Activated T-helper 1 cell treated with anti-CD3 and anti-CD28 coated beads, Interleukin-2, amount 50 U/mL, for 16 hours (primary cell): ENCODE data around the gene DPP3.
"Not testable (repeated sequence)": the region's sequence is repeated elsewhere in the genome, so short reads cannot be mapped to it uniquely, and the experiment has no call there.

ENCODE experiments used
- DNase-seq, 2 donors: peaks; one replicate each; pipeline ENCODE4 v3.0.0-alpha.2; 2020; ENCODE audit warnings: low read depth in 1 of 2, low spot score in 1 of 2

DPP3 gene

GRCh38 chr11:66464116-66464515, 16.1 kb upstream of the DPP3 start:
- DNase-seq, result not testable (repeated sequence)

DNA sequence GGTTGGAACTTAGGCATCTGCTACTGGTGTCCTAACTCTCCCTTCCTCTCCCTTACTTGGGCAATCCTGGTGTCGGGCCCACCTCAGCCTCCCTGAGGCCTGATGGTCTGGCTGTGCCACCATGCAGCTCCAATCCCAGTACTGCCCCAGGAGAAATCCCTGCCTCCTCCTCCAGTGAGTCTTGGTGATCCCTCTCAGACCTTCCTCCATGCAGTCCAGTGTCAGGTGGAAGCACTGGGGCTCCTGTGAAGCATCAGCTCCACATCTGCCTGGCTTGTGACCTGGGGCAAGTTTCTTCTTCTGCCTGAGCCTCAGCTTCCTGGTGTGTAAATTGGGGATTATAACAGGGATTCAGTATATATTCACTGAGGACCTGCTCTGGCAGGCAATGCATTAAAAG, 15.3 kb upstream of the DPP3 start:
- DNase-seq, result no peak

- DNase-seq, result no peak
Observed at GRCh38 chr11:66465373-66466224, 14.6 kb upstream of the DPP3 start.

DNA sequence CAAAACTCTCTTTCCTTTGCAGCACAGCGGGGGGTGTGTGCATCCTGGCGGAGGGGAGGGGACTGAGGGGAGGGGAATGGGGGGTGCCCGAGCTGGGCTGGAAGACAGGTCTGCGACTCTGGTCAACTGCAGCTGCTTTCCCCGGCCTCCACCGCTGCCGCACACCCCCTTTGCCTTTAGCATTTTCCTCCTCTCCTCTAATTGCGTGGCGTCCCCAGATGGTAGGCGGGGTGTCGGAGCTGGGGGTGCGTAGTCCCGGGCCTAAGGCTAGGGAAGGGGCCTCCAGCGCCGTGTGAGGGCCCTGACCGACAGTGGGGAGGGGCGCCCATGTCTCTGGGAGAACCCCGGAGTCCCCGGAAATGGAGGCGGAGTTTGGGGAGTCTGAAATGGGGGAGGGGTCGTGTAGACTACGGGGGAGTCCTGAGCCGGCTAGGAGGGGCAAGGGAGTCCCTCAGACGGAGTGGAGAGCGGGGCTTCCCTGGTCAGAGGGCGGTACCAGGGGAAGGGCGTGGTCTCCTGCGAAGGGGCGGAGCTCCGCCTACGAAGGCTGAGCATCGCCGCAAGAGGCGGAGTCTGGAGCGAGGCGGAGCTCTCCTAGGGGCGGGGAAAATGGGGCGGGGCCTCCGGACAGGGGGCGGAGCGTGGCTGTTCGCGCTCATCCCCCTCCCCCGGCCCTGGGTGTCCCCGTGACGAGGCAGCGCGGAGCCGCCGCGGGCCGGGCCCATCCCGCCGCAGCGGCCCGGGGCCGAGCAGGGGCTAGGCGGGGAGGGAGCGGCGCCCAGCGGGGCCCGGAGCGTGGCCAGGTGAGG, 13.8 kb upstream of the DPP3 start, which contains the start of gene PELI3:
Gene PELI3 (plus strand): TSS at position 681 of the 809 bp plus-strand sequence. CDS start 1,224 bp downstream, outside the sequence.
- peak; percentile 90 to 97 for DNase-seq

- DNase-seq, result no peak
Observed at GRCh38 chr11:66467034-66467659, 13.1 kb upstream of the DPP3 start.

- no peak for DNase-seq
Observed at GRCh38 chr11:66467756-66468155, 12.5 kb upstream of the DPP3 start.

GRCh38 chr11:66468691-66469090, 11.5 kb upstream of the DPP3 start:
- no peak for DNase-seq

GRCh38 chr11:66469441-66469840, 10.8 kb upstream of the DPP3 start:
- DNase-seq, result no peak

GRCh38 chr11:66470015-66470414, 10.2 kb upstream of the DPP3 start:
- no peak for DNase-seq

DNA sequence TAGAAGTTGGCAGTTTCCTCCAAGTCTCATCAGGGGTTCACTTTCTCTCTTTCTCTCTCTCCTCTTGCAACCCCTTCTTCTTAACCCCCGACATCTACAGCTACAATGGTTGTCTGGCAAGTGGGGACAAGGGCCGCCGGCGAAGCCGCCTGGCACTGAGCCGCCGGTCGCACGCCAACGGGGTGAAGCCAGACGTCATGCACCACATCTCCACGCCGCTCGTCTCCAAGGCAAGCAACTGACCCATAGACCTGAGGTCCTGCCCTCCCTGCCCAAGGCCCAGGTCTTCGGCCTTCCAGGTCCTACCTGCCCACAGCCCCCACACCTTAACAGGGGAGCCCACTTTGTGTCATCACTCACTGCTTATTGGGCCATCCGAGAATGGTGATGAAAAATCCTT, 9.1 kb upstream of the DPP3 start:
- DNase-seq, result no peak

GRCh38 chr11:66472054-66472453, 8.2 kb upstream of the DPP3 start:
- DNase-seq, result no peak

DNA sequence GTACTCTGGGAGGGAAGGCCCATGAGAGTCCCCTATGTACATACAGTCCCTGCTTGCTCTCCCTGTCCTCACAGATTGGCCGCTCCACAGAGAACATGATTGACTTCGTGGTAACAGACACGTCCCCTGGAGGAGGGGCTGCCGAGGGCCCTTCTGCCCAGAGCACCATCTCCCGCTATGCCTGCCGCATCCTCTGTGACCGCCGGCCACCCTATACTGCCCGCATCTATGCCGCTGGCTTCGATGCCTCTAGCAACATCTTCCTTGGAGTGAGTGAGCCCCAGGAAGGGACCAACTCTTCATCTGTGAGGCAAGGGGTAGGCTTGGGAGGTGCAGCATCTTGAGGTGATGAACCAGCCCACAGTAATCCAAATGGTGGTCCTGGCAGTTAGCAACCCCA, 7.1 kb upstream of the DPP3 start:
- no peak for DNase-seq

GRCh38 chr11:66473608-66474515, 6.4 kb upstream of the DPP3 start:
- no peak for DNase-seq

GRCh38 chr11:66475349-66476172, 4.7 kb upstream of the DPP3 start:
- DNase-seq, result no peak

DNA sequence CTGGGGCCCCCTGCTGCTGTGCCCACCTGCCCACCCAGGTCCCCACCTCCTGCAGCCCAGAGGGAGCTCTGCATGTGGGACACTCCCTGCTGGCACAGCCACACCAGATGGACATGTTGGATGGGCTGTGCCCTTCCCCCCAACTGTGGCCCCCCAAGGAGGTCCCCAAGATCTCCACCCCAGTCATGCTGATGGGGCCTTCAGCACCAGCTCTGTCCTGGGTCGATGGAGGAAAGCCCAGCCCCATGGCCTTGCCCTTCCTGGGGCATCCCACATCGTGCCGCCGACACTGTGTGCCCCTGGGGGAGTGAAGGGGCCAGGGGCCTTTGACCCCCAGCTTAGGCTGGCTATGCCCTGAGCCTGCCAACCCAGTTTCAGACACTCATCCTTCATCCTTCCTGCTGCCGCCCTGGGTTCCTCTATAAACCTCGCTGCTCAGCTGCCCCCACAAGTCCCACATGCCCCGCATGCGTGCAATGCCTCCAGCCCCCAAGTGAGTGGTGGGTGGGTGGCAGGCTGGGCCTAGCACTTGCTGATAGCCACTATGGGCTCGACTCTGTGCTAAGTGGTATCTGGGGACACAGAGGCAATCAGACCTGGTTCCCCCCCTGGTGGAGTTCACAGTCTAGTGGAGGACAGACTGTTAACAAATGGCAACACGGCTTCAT, 3.9 kb upstream of the DPP3 start:
- no peak for DNase-seq

GRCh38 chr11:66476841-66477251, 3.4 kb upstream of the DPP3 start:
- no peak for DNase-seq

DNA sequence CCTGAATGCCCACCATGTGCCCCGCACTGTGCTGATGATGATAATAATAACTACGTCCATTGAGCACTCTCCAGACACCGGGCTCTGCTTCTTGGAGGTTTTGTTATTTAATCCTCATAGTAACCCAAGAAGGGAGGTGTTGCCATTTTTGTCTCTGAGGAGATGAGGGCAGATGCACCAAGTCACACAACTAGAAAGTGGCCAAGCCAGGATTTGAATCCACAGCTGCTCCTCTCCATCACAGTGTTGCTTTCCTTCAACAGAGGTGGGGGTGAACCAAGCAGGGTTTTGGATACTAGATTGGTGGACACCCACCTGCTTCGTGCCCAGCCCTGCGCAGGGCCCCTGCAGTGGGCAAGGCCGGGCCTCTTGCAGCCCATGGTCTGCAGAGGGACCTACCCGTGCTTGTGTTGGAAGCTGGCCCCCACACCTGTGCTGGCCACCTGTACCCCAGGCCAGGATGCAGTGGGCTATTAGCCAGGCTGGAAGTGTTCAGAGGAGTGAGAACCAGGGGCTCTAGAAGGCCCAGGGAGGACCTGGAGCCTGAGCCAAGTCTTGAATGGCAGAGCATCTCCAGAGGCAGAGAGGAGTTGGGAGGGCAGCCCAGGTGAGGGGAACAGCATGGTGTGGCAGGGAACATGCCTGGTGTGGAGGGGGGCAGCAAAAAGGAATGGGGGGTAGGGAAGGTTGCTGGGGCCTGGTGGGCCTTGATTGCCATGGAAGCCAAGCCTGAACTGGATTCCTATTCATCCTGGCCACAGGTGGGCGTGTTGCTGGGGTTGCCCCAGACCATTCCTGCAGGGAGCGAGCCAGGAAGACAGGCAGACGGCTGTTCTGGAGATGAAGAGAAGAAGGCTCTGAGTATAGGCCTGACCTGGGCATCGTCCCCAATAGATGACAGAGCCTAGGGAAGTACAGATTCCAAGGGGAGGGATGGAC, 2.7 kb upstream of the DPP3 start:
- no peak for DNase-seq

GRCh38 chr11:66478729-66479393, 1.4 kb upstream of the DPP3 start:
- DNase-seq, result no peak
